ENCODE measurements around the gene EVI5L. TPM values are rescaled to one million over a fixed set of nuclear protein-coding genes. Genes with fewer than 3 reads are reported as not detected.

The EVI5L gene
- total and polyA plus RNA-seq, 2 donors (not counting 3 experiments of a cell fraction or from before 2014, with no cell fraction given), result 11.9 to 13.5 TPM

GRCh38 chr19:7843521-7843920, 13.5 kb downstream of the EVI5L start:
- H3K27ac ChIP-seq (ENCODE audit: insufficient read depth, low read depth, low read length), result no peak overlapping the region
- no peak overlapping the region for H3K4me3 ChIP-seq (replicated peaks in 1 of 3; ENCODE audit: insufficient read depth in 1 of 3, low read depth in 1 of 3, low read length in 3 of 3)
- no peak overlapping the region for H3K9ac ChIP-seq (replicated peaks; ENCODE audit: extremely low read depth, insufficient read depth, low read length)
- no peaks in the 10 kb centered on the region for H3K36me3 ChIP-seq (ENCODE audit: control insufficient read depth in 2 of 2, extremely low read depth in 1 of 2, insufficient read depth in 2 of 2, low read length in 2 of 2)
- H3K9me3 ChIP-seq (replicated peaks; ENCODE audit: control insufficient read depth, insufficient read depth, low read length), result no peaks in the 10 kb centered on the region
- no TSS peak for BruUV-seq (replicated peaks)
- intact Hi-C loops (cut with micrococcal nuclease) (no loop called here), dilution Hi-C loops (cut with MboI; ENCODE audit: extremely low pct_ligation_motif_present, low sequenced_read_pairs) (no loop called here)
- DNase-seq (ENCODE audit: low read depth, low spot score) (no peak), FAIRE-seq (no peak)
- H3K79me2 ChIP-seq (ENCODE audit: control insufficient read depth, insufficient read depth, low read length), result no peaks in the 10 kb centered on the region
- no peak overlapping the region for H3K4me2 ChIP-seq (ENCODE audit: insufficient read depth, low read length)
- no peaks in the 10 kb centered on the region for H3K9me1 ChIP-seq (replicated peaks; ENCODE audit: control insufficient read depth, extremely low read depth, insufficient read depth, low read length)
- H4K20me1 ChIP-seq (replicated peaks; ENCODE audit: control insufficient read depth, extremely low read depth, insufficient read depth, low read length), result no peaks in the 10 kb centered on the region
- CTCF ChIA-PET, result interaction anchor here (1.3 kb wide), 1 partner anchor 9 kb away, joined by 6 read pairs; no protein-coding TSS in a partner anchor
- H3K27me3 ChIP-seq (ENCODE audit: control insufficient read depth in 2 of 2, insufficient read depth in 2 of 2, low read length in 2 of 2), result no peaks in the 10 kb centered on the region
- POLR2A ChIA-PET, result no interaction called here
- TF ChIP-seq GATA2 (IDR thresholded peaks at IDR 0.05; ENCODE audit: insufficient read depth, insufficient read length, low read depth, low read length) (no peak), FOS (IDR thresholded peaks at IDR 0.05; ENCODE audit: borderline replicate concordance, insufficient read depth, low read length) (no peak), CTCF (IDR thresholded peaks at IDR 0.05; ENCODE audit: extremely low read depth in 1 of 2, insufficient read depth in 1 of 2, low read depth in 1 of 2, low read length in 2 of 2) (no peak), POLR2A (IDR thresholded peaks at IDR 0.05; ENCODE audit: low read depth, low read length) (no peak), MAX (IDR thresholded peaks at IDR 0.05; ENCODE audit: insufficient read depth, insufficient read length) (no peak)
- H3K4me1 ChIP-seq (ENCODE audit: control insufficient read depth, extremely low read depth, insufficient read depth, low read length), result no peaks in the 10 kb centered on the region
- no peak overlapping the region for H2AFZ ChIP-seq (ENCODE audit: low read depth, low read length)

GRCh38 chr19:7844405-7844804, 14.4 kb downstream of the EVI5L start:
- Histone ChIP-seq H2AFZ (ENCODE audit: low read depth, low read length) (no peak overlapping the region), H3K4me3 (replicated peaks in 1 of 3; ENCODE audit: insufficient read depth in 1 of 3, low read depth in 1 of 3, low read length in 3 of 3) (no peak overlapping the region), H3K27me3 (ENCODE audit: control insufficient read depth in 2 of 2, insufficient read depth in 2 of 2, low read length in 2 of 2) (no peaks in the 10 kb centered on the region), H3K27ac (ENCODE audit: insufficient read depth, low read depth, low read length) (no peak overlapping the region), H3K9me1 (replicated peaks; ENCODE audit: control insufficient read depth, extremely low read depth, insufficient read depth, low read length) (no peaks in the 10 kb centered on the region), H3K9ac (replicated peaks; ENCODE audit: extremely low read depth, insufficient read depth, low read length) (no peak overlapping the region), H3K4me1 (ENCODE audit: control insufficient read depth, extremely low read depth, insufficient read depth, low read length) (no peaks in the 10 kb centered on the region), H3K79me2 (ENCODE audit: control insufficient read depth, insufficient read depth, low read length) (no peaks in the 10 kb centered on the region), H4K20me1 (replicated peaks; ENCODE audit: control insufficient read depth, extremely low read depth, insufficient read depth, low read length) (no peaks in the 10 kb centered on the region), H3K36me3 (ENCODE audit: control insufficient read depth in 2 of 2, extremely low read depth in 1 of 2, insufficient read depth in 2 of 2, low read length in 2 of 2) (no peaks in the 10 kb centered on the region), H3K9me3 (replicated peaks; ENCODE audit: control insufficient read depth, insufficient read depth, low read length) (no peaks in the 10 kb centered on the region), H3K4me2 (ENCODE audit: insufficient read depth, low read length) (no peak overlapping the region)
- FAIRE-seq, result no peak
- POLR2A ChIA-PET, result no interaction called here
- DNase-seq (ENCODE audit: low read depth, low spot score), result no peak
- CTCF ChIA-PET, result interaction anchor here (0.7 to 1.3 kb wide), 2 partner anchors 8 to 10 kb away, joined by 3 to 6 read pairs; no protein-coding TSS in a partner anchor
- intact Hi-C loops (cut with micrococcal nuclease) (no loop called here), dilution Hi-C loops (cut with MboI; ENCODE audit: extremely low pct_ligation_motif_present, low sequenced_read_pairs) (no loop called here)
- no TSS peak for BruUV-seq (replicated peaks)
- TF ChIP-seq CTCF (IDR thresholded peaks at IDR 0.05; ENCODE audit: extremely low read depth in 1 of 2, insufficient read depth in 1 of 2, low read depth in 1 of 2, low read length in 2 of 2) (no peak), EZH2 (IDR thresholded peaks at IDR 0.05; ENCODE audit: borderline replicate concordance, low read depth, low read length, severe bottlenecking) (no peak), POLR2A (IDR thresholded peaks at IDR 0.05; ENCODE audit: low read depth, low read length) (no peak), FOS (IDR thresholded peaks at IDR 0.05; ENCODE audit: borderline replicate concordance, insufficient read depth, low read length) (no peak), POLR2AphosphoS5 (IDR thresholded peaks at IDR 0.05; ENCODE audit: insufficient read depth, low read depth, low read length) (no peak)

Data from endothelial cell of umbilical vein (primary cell).